Right lobe of liver (tissue), 6 donors: Measurements from ENCODE around the gene LYSMD4. TPM values are rescaled to one million over a fixed set of nuclear protein-coding genes. Genes with fewer than 3 reads are reported as not detected.

Experiments
- ATAC-seq, 4 donors: fragments of 200-7000 bp; cut with Tn5 transposase; one replicate each; pipeline ENCODE4 v1.9.1; 2020; ENCODE audit warnings: mild to moderate bottlenecking in 4 of 4, moderate library complexity in 4 of 4
- DNase-seq, 3 donors: peaks; one replicate each; pipeline ENCODE4 v3.0.0-alpha.2; 2020
- H3K27ac ChIP-seq, 3 donors: fragments of 200-600 bp; one replicate each; pipeline ENCODE4 v1.8.0; 2022
- H3K27me3 ChIP-seq, 2 donors: fragments of 200-600 bp; one replicate each; pipeline ENCODE4 v1.8.0; 2022
- H3K36me3 ChIP-seq, 4 donors: fragments of 200-600 bp; sonication (generic) in 1 of 4; one replicate each; pipeline versions ENCODE4 v1.5.1 to v1.8.0; 2017 to 2022; ENCODE audit warnings: control low read depth in 1 of 4
- H3K4me1 ChIP-seq, 4 donors: fragments of 200-600 bp; sonication (generic) in 1 of 4; one replicate each; pipeline versions ENCODE4 v1.5.1 to v1.8.0; 2017 to 2022; ENCODE audit warnings: control low read depth in 1 of 4
- H3K4me3 ChIP-seq, 3 donors: fragments of 200-600 bp; one replicate each; pipeline ENCODE4 v1.8.0; 2022
- H3K9me3 ChIP-seq, 4 donors: fragments of 200-600 bp; sonication (generic) in 1 of 4; one replicate each; pipeline versions ENCODE4 v1.5.1 to v1.8.0; 2017 to 2022; ENCODE audit warnings: control low read depth in 1 of 4
- POLR2A ChIP-seq: fragments of 450-650 bp; IDR thresholded peaks from one replicate; pipeline ENCODE4 v1.6.1; 2017; ENCODE audit warnings: antibody characterized with exemption, mild to moderate bottlenecking
- WGBS: methylation state at CpG from one replicate; pipeline ENCODE4 v1.1.6; 2018; ENCODE audit warnings: low coverage, low lambda C conversion rate; ENCODE audit not compliant: insufficient coverage; ENCODE audit errors: missing lambda C conversion rate; 5-methylcytosine and 5-hydroxymethylcytosine counted together
- intact Hi-C, 2 donors: fragments of 100-400 bp; cut with DNase I; formaldehyde crosslinking; loops; one replicate each; pipeline versions ENCODE4 v1.11.2 to v1.14.1; 2022
- total RNA-seq, 6 experiments: library from RNA; depleted of rRNA in 2 of 6; stranded (reverse); fragments of >200 nt in 2 of 6; fragmentation: NEBNext Ultra II Directional in 3 of 6; extraction: Animal tissue kit (Norgen Biotek cat#: 25700) in 3 of 6; gene quantifications; one replicate each; pipeline versions ENCODE4 v1.1.0 to v1.2.4, GENCODE V29; 2016 to 2023
- TF ChIP-seq, protein P1 (sequence below), 4 donors: fragments of 200-600 bp in 3 of 4; fragments of 450-650 bp in 1 of 4; IDR thresholded peaks; one replicate each; pipeline versions ENCODE4 v1.5.1 to v1.8.0; 2016 to 2022; ENCODE audit warnings: antibody characterized with exemption in 4 of 4, mild to moderate bottlenecking in 2 of 4
- donor health status: DM: no; HTN: yes; CAD: no.
- donor health status: DM: no; HTN: no; CAD: no.
- donor health status: DM: no; HTN: no; CAD: no.
- donor health status: DM: no; HTN: yes; CAD: no.
- donor health status: DM: no; HTN: yes; CAD: no.

LYSMD4 gene
- total RNA-seq, 6 experiments from 2014 or later, result 2.8 to 7.0 (median 5.1) TPM

GRCh38 chr15:99722406-99722805 is 10.8 kb downstream of the LYSMD4 start:
- H3K36me3 ChIP-seq, result no peaks in the 10 kb centered on the region
- H3K9me3 ChIP-seq, result no peaks in the 10 kb centered on the region
- intact Hi-C loops, result no loop called here
- H3K4me3 ChIP-seq, result no peak overlapping the region
- H3K27me3 ChIP-seq, result no peaks in the 10 kb centered on the region
- WGBS, result 95% methylated on average over 3 of the region's 3 CpGs
- DNase-seq (no peak), ATAC-seq (no peak)
- TF ChIP-seq, protein P1, sequence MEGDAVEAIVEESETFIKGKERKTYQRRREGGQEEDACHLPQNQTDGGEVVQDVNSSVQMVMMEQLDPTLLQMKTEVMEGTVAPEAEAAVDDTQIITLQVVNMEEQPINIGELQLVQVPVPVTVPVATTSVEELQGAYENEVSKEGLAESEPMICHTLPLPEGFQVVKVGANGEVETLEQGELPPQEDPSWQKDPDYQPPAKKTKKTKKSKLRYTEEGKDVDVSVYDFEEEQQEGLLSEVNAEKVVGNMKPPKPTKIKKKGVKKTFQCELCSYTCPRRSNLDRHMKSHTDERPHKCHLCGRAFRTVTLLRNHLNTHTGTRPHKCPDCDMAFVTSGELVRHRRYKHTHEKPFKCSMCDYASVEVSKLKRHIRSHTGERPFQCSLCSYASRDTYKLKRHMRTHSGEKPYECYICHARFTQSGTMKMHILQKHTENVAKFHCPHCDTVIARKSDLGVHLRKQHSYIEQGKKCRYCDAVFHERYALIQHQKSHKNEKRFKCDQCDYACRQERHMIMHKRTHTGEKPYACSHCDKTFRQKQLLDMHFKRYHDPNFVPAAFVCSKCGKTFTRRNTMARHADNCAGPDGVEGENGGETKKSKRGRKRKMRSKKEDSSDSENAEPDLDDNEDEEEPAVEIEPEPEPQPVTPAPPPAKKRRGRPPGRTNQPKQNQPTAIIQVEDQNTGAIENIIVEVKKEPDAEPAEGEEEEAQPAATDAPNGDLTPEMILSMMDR (IDR thresholded peaks at IDR 0.05), result no peak
- TF ChIP-seq POLR2A, result no peak
- no peak overlapping the region for H3K27ac ChIP-seq
- H3K4me1 ChIP-seq, result no peaks in the 10 kb centered on the region

- 94% methylated on average over 2 of the region's 4 CpGs for WGBS
- TF ChIP-seq, protein P1 (IDR thresholded peaks at IDR 0.05), result no peak
- no peak for TF ChIP-seq POLR2A
- Histone ChIP-seq H3K27ac (no peak overlapping the region), H3K4me3 (no peak overlapping the region), H3K9me3 (no peaks in the 10 kb centered on the region), H3K4me1 (no peaks in the 10 kb centered on the region), H3K27me3 (no peaks in the 10 kb centered on the region), H3K36me3 (no peaks in the 10 kb centered on the region)
- intact Hi-C loops, result no loop called here
- DNase-seq (no peak), ATAC-seq (no peak)
Measured at GRCh38 chr15:99721896-99722295, 11.3 kb downstream of the LYSMD4 start.

- Histone ChIP-seq H3K27ac (no peak overlapping the region), H3K27me3 (no peaks in the 10 kb centered on the region), H3K4me3 (no peak overlapping the region), H3K9me3 (no peaks in the 10 kb centered on the region), H3K4me1 (no peaks in the 10 kb centered on the region), H3K36me3 (no peaks in the 10 kb centered on the region)
- TF ChIP-seq, protein P1 (IDR thresholded peaks at IDR 0.05), result no peak
- WGBS, result 66% methylated on average over 3 of the region's 3 CpGs
- ATAC-seq (peak in 3 of 4 donors; percentile 19 to 57 (median 50)), DNase-seq (no peak)
- intact Hi-C loops, result no loop called here
Measured at GRCh38 chr15:99721104-99721778, 12.0 kb downstream of the LYSMD4 start.

DNA sequence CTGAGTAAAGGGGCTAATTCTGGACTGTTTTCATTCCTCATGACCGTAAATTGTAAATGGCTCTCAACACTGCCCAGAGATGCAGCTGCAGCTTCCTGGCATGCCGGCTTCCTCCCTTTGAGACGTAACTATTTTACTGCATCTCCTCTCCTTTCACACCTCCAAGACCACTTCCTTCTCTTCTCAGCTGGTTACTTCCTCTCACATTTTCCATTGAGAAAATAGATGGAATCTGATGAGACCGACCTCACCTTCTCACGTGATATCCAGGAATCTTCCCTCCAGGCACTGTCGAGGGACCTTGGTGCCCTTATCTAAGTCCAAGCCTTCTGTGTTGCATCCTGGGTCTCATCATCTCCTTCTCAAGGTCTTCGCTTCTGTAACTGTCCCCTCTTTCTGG is 12.7 kb downstream of the LYSMD4 start:
- Histone ChIP-seq H3K36me3 (no peaks in the 10 kb centered on the region), H3K4me3 (no peak overlapping the region), H3K9me3 (no peaks in the 10 kb centered on the region), H3K4me1 (no peaks in the 10 kb centered on the region), H3K27ac (no peak overlapping the region), H3K27me3 (no peaks in the 10 kb centered on the region)
- TF ChIP-seq, protein P1 (IDR thresholded peaks at IDR 0.05), result no peak
- TF ChIP-seq POLR2A, result no peak
- no peak for DNase-seq
- intact Hi-C loops, result no loop called here
- 68% methylated on average over 7 of the region's 7 CpGs for WGBS
- no peak for ATAC-seq
